ENCODE results near the gene YPEL5. TPM values are rescaled to one million over a fixed set of nuclear protein-coding genes. Genes with fewer than 3 reads are reported as not detected.

The YPEL5 gene
- polyA plus RNA-seq, 1 of the 3 experiments (the other 2 are of a cell fraction), result 60.5 TPM

DNA sequence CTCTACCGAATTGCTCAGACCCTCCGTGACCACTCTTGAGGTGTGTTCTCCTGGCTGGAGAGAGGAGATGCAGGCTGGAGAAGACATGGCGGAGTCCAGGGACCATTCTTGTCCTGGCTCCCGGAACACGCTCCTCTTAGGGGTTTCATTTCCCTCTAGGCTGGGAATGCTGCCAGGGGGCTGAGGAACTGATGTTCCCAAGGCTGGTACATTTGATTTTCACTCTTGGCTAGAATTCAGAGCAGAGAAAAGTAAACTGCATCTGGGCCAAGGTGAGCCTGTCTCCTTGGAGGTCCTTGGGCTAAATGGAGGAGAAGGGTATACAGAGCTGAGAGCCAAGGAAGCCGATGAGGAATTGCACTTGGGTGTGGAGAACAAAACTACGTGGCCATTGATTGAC, 56.3 kb downstream of the YPEL5 start:
- Histone ChIP-seq H4K20me1 (ENCODE audit: insufficient read depth) (no peaks in the 10 kb centered on the region), H3K36me3 (replicated peaks in 1 of 2; ENCODE audit: control insufficient read depth in 1 of 2, insufficient read depth in 2 of 2, low read length in 1 of 2) (no peaks in the 10 kb centered on the region), H3K4me2 (no peak overlapping the region), H3K79me2 (ENCODE audit: insufficient read depth) (no peaks in the 10 kb centered on the region), H3K9ac (no peak overlapping the region), H3K4me3 (ENCODE audit: low read depth in 2 of 2, low read length in 1 of 2) (no peak overlapping the region), H3K9me2 (no peaks in the 10 kb centered on the region), H2AFZ (ENCODE audit: low read depth) (no peak overlapping the region), H3K4me1 (ENCODE audit: control insufficient read depth in 1 of 2, insufficient read depth in 2 of 2, low read depth in 1 of 2, low read length in 1 of 2) (peaks cover 0 to 8% of the 10 kb centered on the region in 2 experiments; a peak in 2 of 4 replicates), H3K9me3 (no peaks in the 10 kb centered on the region), H3K27me3 (ENCODE audit: insufficient read depth) (no peaks in the 10 kb centered on the region; the same call in 1 of the 2 replicates), H3K27ac (ENCODE audit: low read depth in 2 of 2, low read length in 1 of 2) (no peak overlapping the region), H3F3A (replicated peaks; ENCODE audit: insufficient read depth) (no peaks in the 10 kb centered on the region)
- TF ChIP-seq, protein P1, sequence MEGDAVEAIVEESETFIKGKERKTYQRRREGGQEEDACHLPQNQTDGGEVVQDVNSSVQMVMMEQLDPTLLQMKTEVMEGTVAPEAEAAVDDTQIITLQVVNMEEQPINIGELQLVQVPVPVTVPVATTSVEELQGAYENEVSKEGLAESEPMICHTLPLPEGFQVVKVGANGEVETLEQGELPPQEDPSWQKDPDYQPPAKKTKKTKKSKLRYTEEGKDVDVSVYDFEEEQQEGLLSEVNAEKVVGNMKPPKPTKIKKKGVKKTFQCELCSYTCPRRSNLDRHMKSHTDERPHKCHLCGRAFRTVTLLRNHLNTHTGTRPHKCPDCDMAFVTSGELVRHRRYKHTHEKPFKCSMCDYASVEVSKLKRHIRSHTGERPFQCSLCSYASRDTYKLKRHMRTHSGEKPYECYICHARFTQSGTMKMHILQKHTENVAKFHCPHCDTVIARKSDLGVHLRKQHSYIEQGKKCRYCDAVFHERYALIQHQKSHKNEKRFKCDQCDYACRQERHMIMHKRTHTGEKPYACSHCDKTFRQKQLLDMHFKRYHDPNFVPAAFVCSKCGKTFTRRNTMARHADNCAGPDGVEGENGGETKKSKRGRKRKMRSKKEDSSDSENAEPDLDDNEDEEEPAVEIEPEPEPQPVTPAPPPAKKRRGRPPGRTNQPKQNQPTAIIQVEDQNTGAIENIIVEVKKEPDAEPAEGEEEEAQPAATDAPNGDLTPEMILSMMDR (IDR thresholded peaks at IDR 0.05), result no peak
- TF ChIP-seq RXRA (IDR thresholded peaks at IDR 0.05; ENCODE audit: borderline replicate concordance, low read depth), result no peak
- no peak for TF ChIP-seq SMC3 (IDR thresholded peaks at IDR 0.05; ENCODE audit: low read depth, low read length)
- no peak for TF ChIP-seq YY1 (IDR thresholded peaks at IDR 0.05; ENCODE audit: low read depth)
- TF ChIP-seq MEF2A (IDR thresholded peaks at IDR 0.05; ENCODE audit: borderline replicate concordance, low read depth), result no peak
- TF ChIP-seq CHD2 (IDR thresholded peaks at IDR 0.05; ENCODE audit: low read length, partially characterized antibody), result no peak
- TF ChIP-seq MXI1 (IDR thresholded peaks at IDR 0.05; ENCODE audit: low read depth, low read length), result no peak
- TF ChIP-seq NRF1 (IDR thresholded peaks at IDR 0.05; ENCODE audit: low read depth, low read length), result no peak
- no peak for TF ChIP-seq NFIC (IDR thresholded peaks at IDR 0.05; ENCODE audit: borderline replicate concordance)
- TF ChIP-seq FOXM1 (IDR thresholded peaks at IDR 0.05; ENCODE audit: low read depth), result no peak
- TF ChIP-seq JUND (IDR thresholded peaks at IDR 0.05), result no peak
- TF ChIP-seq TCF12 (IDR thresholded peaks at IDR 0.05), result no peak
- TF ChIP-seq, protein P2, sequence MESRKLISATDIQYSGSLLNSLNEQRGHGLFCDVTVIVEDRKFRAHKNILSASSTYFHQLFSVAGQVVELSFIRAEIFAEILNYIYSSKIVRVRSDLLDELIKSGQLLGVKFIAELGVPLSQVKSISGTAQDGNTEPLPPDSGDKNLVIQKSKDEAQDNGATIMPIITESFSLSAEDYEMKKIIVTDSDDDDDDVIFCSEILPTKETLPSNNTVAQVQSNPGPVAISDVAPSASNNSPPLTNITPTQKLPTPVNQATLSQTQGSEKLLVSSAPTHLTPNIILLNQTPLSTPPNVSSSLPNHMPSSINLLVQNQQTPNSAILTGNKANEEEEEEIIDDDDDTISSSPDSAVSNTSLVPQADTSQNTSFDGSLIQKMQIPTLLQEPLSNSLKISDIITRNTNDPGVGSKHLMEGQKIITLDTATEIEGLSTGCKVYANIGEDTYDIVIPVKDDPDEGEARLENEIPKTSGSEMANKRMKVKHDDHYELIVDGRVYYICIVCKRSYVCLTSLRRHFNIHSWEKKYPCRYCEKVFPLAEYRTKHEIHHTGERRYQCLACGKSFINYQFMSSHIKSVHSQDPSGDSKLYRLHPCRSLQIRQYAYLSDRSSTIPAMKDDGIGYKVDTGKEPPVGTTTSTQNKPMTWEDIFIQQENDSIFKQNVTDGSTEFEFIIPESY (IDR thresholded peaks at IDR 0.05; ENCODE audit: borderline replicate concordance, low read depth), result no peak
- no peak for TF ChIP-seq SIN3A (IDR thresholded peaks at IDR 0.05; ENCODE audit: borderline replicate concordance, low read depth, low read length)
- CTCF ChIA-PET, result interaction anchor here (1.9 to 12.8 kb wide), 3 partner anchors 24 to 505 kb away, joined by 8 to 573 read pairs (median 189); no protein-coding TSS in a partner anchor
- POLR2A ChIA-PET, result no interaction called here
- 72% methylated on average over 7 of the region's 7 CpGs for WGBS (ENCODE audit: low lambda C conversion rate)
- no peak for DNase-seq

DNA sequence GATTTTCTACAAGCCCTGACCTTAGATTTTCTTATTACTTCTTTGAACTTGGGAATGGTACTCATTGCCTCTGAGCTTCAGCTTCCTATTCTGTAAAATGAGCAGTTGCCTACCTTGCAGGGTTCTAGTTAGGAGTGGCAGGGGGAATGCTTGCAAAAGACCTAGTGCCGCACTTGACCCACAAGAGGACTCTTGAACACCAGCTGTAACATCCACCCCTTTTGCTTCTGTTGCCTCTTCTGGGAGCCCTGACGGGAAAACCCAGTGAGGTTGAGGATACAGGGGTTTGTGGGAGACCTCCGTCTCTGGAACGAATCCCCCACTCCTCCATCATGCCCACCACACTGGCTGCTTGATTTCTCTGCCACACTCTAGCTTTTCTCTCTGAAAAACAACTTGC, 57.5 kb downstream of the YPEL5 start:
- Histone ChIP-seq H3K4me3 (ENCODE audit: low read depth in 2 of 2, low read length in 1 of 2) (no peak overlapping the region), H3K4me2 (no peak overlapping the region), H3K27ac (ENCODE audit: low read depth in 2 of 2, low read length in 1 of 2) (no peak overlapping the region), H2AFZ (ENCODE audit: low read depth) (no peak overlapping the region), H4K20me1 (ENCODE audit: insufficient read depth) (no peaks in the 10 kb centered on the region), H3K79me2 (ENCODE audit: insufficient read depth) (no peaks in the 10 kb centered on the region), H3K36me3 (replicated peaks in 1 of 2; ENCODE audit: control insufficient read depth in 1 of 2, insufficient read depth in 2 of 2, low read length in 1 of 2) (no peaks in the 10 kb centered on the region), H3F3A (replicated peaks; ENCODE audit: insufficient read depth) (no peaks in the 10 kb centered on the region), H3K9me2 (no peaks in the 10 kb centered on the region), H3K27me3 (ENCODE audit: insufficient read depth) (no peaks in the 10 kb centered on the region; the same call in 1 of the 2 replicates), H3K9me3 (no peaks in the 10 kb centered on the region), H3K4me1 (ENCODE audit: control insufficient read depth in 1 of 2, insufficient read depth in 2 of 2, low read depth in 1 of 2, low read length in 1 of 2) (peaks cover 0 to 10% of the 10 kb centered on the region in 2 experiments; a peak in 2 of 4 replicates), H3K9ac (no peak overlapping the region)
- TF ChIP-seq RCOR1 (IDR thresholded peaks at IDR 0.05; ENCODE audit: low read length), result no peak
- TF ChIP-seq GATA2 (CRISPR knock-in tag; IDR thresholded peaks at IDR 0.05), result no peak
- TF ChIP-seq, protein P3, sequence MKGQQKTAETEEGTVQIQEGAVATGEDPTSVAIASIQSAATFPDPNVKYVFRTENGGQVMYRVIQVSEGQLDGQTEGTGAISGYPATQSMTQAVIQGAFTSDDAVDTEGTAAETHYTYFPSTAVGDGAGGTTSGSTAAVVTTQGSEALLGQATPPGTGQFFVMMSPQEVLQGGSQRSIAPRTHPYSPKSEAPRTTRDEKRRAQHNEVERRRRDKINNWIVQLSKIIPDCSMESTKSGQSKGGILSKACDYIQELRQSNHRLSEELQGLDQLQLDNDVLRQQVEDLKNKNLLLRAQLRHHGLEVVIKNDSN (IDR thresholded peaks at IDR 0.05; ENCODE audit: borderline replicate concordance, low read depth), result no peak
- TF ChIP-seq GABPA (IDR thresholded peaks at IDR 0.05; ENCODE audit: low read depth), result no peak
- no peak for TF ChIP-seq SMC3 (IDR thresholded peaks at IDR 0.05; ENCODE audit: low read depth, low read length)
- no peak for TF ChIP-seq JUND (IDR thresholded peaks at IDR 0.05)
- TF ChIP-seq RXRA (IDR thresholded peaks at IDR 0.05; ENCODE audit: borderline replicate concordance, low read depth), result no peak
- 68% methylated on average over 4 of the region's 4 CpGs for WGBS (ENCODE audit: low lambda C conversion rate)
- ChIA-PET POLR2A (no interaction called here), CTCF (interaction anchor here (1.0 to 12.8 kb wide), 4 partner anchors 23 to 966 kb away, joined by 3 to 573 read pairs (median 98); no protein-coding TSS in a partner anchor)
- no peak for DNase-seq

All from SK-N-SH (cell line).